Measurements from ENCODE around the gene COL6A2.
"Not testable (repeated sequence)": the region's sequence is repeated elsewhere in the genome, so short reads cannot be mapped to it uniquely, and the experiment has no call there.

Gene COL6A2

GRCh38 chr21:46097336-46098293 lies at the start of gene COL6A2:
TSS of gene COL6A2 (plus strand) at chr21:46098112.
- in situ Hi-C loops (cut with HindIII; ENCODE audit: low sequenced_read_pairs) = no loop called here

DNA sequence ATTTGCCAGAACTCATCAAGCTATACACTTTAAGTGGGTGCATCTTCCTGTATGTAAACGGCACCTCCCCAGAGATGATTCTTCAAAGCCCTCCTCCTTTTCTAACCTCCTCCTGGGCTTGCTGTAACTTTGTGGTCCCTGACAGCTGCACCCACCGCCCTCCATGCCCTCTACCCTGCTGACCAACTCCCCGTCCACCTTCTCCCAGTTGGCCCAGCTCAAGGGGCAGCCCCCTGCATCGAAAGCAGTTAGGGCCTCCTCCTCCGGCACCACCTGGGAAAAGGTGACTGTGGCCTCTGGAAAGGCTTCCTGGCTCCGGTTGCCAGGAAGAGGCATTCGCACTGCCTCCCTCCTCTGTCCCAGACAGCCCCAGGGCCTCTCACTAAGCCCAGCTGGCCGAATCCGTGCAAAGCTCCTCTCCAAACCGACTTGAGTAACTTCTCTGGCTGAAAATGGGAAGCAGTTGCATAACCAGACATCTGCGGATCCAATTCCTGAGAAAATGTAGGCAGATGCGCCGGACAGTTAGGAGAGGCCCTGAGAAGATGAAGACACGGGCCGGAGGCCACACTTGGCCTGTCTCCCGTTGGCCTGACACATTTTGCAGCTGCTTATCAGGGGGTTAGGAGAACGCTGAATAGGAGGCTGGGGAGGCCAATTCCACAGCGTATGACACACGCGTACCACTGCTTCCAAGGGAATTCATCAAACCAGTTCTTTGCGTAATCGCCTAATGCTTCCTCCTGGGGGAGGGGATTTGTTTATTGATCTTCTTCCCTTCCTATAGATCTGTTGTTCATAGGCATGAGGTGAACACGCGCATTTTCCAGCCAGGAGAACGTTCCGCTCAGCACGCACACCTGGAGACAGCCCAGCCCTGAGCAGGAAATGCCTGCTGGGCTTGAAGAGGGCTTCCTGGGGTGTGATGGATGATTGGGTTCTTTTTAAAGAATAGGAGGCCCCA lies 48.7 kb upstream of the COL6A2 start:
- in situ Hi-C loops (cut with HindIII; ENCODE audit: low sequenced_read_pairs) = no loop called here

- in situ Hi-C loops (cut with HindIII; ENCODE audit: low sequenced_read_pairs) = no loop called here
Measured at GRCh38 chr21:46049890-46050667, 47.8 kb upstream of the COL6A2 start.

DNA sequence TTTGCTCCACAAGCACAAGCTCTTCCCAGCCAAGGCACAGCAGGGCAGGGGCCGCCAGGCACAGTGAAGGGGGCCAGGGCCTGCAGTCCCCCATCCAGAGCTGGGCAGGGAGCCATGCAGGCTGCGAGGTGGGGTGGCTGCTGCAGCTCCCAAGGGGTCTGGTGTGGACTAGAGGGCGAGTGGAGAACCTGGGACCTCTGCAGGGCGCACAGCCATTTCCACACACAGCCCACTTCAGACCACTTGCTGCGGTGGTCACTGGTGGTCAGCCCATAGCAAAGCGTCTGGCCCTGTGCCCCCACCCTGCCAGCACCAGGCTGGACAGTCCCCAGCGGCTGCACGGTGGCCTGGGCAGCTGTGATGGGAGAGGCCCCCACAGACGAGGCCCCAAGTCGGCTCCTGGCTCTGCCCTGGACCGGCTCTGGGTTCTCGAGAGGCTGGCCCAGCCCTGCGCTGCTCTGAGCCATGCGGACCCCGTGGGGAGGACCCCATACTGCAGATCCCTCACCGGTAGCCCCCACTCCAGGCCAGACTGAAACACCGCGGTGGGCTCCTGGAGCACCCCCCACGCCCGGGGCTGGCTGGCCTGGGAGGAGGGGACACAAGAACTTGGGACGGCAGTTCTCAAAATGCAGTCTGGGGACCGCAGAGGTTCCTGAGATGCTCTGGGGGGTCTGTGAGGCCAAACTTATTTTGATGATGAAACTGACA lies 47.1 kb upstream of the COL6A2 start:
- in situ Hi-C loops (cut with HindIII; ENCODE audit: low sequenced_read_pairs) = no loop called here

DNA sequence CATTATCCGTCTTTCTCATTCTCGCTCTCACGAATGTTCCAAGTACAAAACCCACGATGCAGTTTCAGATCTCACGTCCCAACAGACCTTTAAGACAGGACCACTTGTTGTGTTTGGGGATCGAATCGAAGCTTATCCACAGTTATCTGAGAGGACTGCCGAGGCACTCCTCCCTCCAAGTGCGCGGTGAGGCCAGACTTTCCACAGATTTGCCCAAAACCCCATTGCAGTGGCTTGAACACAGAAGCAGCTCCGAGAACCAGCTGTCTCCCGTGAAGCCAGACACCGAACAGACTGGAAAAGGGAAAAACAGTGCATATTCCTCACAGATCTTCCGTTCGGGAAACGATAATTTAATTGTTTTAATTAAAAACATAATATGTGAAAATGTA lies 46.5 kb upstream of the COL6A2 start:
- in situ Hi-C loops (cut with HindIII; ENCODE audit: low sequenced_read_pairs) = no loop called here

GRCh38 chr21:46051821-46052675 lies 45.9 kb upstream of the COL6A2 start:
- in situ Hi-C loops (cut with HindIII; ENCODE audit: low sequenced_read_pairs) = no loop called here

DNA sequence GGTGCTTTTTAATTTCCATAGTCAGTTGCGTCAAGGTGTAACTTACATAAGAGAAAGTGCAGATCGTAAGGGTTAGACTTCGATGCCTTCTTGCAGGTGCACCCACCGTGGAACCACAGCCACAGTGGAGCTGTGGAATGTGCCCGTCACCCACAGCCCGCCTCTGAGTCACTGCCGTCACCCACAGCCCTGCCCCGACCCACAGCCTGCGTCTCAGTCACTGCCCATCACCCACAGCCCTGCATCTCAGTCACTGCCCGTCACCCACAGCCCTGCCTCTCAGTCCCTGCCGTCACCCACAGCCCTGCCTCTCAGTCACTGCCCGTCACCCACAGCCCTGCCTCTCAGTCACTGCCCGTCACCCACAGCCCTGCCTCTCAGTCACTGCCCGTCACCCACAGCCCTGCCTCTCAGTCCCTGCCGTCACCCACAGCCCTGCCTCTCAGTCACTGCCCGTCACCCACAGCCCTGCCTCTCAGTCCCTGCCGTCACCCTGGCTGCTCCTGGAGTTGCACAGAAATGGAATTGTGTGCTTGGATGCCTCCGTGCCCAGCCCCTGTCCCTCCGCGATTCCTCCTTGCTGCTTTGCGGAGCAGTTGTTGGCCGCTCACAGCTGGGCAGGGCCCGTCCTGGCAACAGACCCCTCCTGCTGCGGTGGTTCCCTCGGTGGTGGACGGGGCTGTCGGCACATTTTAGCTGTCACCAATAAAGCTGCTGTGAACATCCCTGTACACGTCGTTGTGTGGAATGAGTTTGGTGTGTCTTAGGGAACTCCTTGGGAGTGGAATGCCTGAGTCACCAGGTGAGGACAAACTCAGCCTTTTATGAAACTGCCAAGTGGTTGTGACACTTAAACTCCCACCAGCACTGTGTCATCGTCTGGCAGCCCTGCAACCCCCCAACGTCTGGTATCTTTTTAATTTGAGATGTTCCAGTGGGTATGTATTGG lies 44.9 kb upstream of the COL6A2 start:
- in situ Hi-C loops (cut with HindIII; ENCODE audit: low sequenced_read_pairs) = no loop called here

DNA sequence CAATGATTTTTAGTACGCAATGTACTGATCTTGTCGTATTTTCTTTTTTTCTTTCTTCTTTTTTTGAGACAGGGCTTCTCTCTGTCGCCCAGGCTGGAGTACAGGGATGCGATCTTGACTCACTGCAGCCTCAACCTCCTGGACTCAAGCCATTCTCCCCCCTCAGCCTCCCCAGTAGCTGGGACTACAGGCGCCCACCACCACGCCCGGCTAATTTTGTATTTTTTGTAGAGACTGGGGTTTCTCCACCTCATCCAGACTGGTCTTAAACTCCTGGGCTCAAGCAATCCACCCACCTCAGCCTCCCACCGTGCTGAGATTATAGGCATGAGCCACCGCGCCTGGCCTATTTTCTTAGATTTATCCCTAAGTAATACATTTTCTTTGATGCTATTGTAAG lies 43.9 kb upstream of the COL6A2 start:
- in situ Hi-C loops (cut with HindIII; ENCODE audit: low sequenced_read_pairs) = no loop called here

DNA sequence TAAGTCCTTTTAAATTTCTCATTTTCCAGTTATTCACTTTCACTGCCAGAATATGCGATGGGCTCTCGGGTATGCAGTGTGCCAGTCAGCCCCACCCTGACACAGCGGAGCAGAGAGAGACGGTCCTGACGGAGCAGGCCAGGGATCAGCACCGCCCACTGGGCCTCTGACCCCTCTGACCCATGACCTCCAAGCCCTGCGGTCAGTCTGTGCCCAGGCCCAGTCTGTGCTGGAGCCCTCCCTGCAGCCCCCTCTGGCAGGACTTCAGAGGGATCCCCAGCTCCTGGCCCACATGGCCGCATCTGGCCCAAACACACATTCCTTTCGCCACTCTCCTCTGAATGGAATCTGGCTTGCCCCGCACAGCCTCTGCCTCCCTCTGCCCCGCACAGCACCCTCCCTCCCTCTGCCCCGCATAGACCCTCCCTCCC lies 43.4 kb upstream of the COL6A2 start:
- in situ Hi-C loops (cut with HindIII; ENCODE audit: low sequenced_read_pairs) = no loop called here

- in situ Hi-C loops (cut with HindIII; ENCODE audit: low sequenced_read_pairs) = no loop called here
Measured at GRCh38 chr21:46055863-46056281, 42.0 kb upstream of the COL6A2 start.

DNA sequence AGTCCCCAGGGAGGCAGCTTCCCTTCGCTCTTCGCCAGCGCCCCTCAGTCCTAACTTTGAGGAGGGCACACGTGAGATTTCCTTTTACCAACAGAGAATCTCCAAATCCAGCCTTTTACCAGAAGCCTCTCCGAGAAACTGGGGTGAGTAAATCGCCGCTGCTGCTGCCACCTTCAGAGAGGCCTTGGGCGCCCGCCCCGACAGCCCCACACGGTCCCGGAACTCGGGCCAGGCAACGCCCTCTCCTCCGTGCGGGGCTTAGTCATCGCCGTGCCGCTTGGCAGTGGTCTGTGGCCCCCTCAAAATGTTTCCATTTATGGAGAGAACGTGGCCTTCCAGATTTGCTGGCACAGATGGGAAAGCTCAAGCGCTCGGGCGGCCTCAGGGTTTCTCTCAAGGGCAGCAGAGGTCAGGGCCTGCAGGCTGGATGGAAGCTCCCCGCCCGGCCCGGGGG lies 41.4 kb upstream of the COL6A2 start:
- in situ Hi-C loops (cut with HindIII; ENCODE audit: low sequenced_read_pairs) = no loop called here

GRCh38 chr21:46057111-46057709 lies 40.7 kb upstream of the COL6A2 start:
- in situ Hi-C loops (cut with HindIII; ENCODE audit: low sequenced_read_pairs) = no loop called here

GRCh38 chr21:46057710-46058241 lies 40.1 kb upstream of the COL6A2 start:
- in situ Hi-C loops (cut with HindIII; ENCODE audit: low sequenced_read_pairs) = no loop called here

GRCh38 chr21:46058431-46059145 lies 39.3 kb upstream of the COL6A2 start:
- in situ Hi-C loops (cut with HindIII; ENCODE audit: low sequenced_read_pairs) = no loop called here

DNA sequence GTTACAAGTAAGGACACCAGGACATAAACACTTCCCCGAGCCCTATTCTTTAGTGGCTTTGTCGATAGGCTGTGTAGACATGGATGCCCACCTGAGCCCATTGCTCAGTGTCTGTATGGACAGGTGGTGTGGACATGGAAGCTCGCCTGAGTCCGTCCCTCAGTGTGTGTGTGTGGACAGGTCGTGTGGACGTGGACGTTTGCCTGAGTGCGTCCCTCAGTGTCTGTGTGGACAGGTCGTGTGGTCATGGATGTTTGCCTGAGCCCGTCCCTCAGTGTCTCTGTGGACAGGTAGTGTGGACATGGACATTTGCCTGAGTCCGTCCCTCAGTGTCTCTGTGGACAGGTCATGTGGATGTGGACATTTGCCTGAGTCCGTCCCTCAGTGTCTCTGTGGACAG lies 38.7 kb upstream of the COL6A2 start:
- in situ Hi-C loops (cut with HindIII; ENCODE audit: low sequenced_read_pairs) = no loop called here

DNA sequence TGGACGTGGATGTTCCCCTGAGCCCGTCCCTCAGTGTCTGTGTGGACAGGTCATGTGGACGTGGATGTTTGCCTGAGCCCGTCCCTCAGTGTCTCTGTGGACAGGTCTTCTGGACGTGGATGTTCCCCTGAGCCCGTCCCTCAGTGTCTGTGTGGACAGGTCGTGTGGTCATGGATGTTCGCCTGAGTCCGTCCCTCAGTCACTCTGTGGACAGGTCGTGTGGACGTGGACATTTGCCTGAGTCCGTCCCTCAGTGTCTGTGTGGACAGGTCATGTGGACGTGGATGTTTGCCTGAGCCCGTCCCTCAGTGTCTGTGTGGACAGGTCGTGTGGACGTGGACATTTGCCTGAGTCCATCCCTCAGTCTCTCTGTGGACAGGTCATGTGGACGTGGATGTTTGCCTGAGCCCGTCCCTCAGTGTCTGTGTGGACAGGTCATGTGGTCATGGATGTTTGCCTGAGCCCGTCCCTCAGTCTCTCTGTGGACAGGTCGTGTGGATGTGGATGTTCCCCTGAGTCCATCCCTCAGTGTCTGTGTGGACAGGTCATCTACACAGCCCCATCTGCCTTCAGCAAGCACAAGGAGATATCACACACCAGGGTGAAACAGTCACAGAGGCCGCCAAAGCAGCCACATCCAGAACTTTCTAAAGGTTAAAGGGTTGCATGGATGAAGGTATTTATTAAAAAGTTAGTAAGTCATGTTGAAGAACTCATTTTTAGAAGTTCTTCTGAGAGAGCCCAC lies 38.0 kb upstream of the COL6A2 start:
- in situ Hi-C loops (cut with HindIII; ENCODE audit: low sequenced_read_pairs) = not testable (repeated sequence)

All from DLD1 (cell line).